Measurements from ENCODE around the gene ZNF318.
A peak's percentile ranks its signal among the peaks of the same experiment; 100 is the strongest.

- TF ChIP-seq POLR2A (IDR thresholded peaks at IDR 0.05; ENCODE audit: low read depth, low read length) (no peak), POLR2AphosphoS5 (IDR thresholded peaks at IDR 0.05; ENCODE audit: low read depth, low read length) (peak; percentile 55; the same call in 1 of the 2 replicates), POU2F2 (IDR thresholded peaks at IDR 0.05; ENCODE audit: low read depth, low read length) (no peak)
Observed at GRCh38 chr6:43338243-43338642, 31.2 kb downstream of the ZNF318 start.
